H1 (cell line): Measurements from ENCODE around the gene ZSWIM9. TPM values are rescaled to one million over a fixed set of nuclear protein-coding genes. Genes with fewer than 3 reads are reported as not detected.

Source experiments
- CTCF ChIA-PET: fragments of 300-600 bp; sonication (Branson Sonifier 250); formaldehyde crosslinking; loops from one replicate; lab custom pipeline; 2021; ENCODE audit not compliant: partially characterized antibody; lab: Charles Lee
- POLR2A ChIA-PET: fragments of 300-600 bp; sonication (Branson Sonifier 250); formaldehyde crosslinking; loops from one replicate; lab custom pipeline; 2021; ENCODE audit warnings: inconsistent platforms; ENCODE audit not compliant: partially characterized antibody; lab: Charles Lee
- DNase-seq, 2 experiments: peaks; one replicate each; pipeline versions ENCODE4 v3.0.0 to v3.0.0-alpha.2; 2010 to 2022; ENCODE audit warnings: low spot score in 2 of 2, low read depth in 1 of 2, mixed read lengths in 1 of 2
- FAIRE-seq: peaks from 2 replicates; lab custom pipeline; 2011; peaks lifted over from hg19 to GRCh38; lab: Jason Lieb, UNC
- H2AFZ ChIP-seq: 2 replicates; pipeline ENCODE4 v1.8.1; 2012; ENCODE audit warnings: low read length, inconsistent platforms
- H2AK5ac ChIP-seq: 2 replicates; pipeline ENCODE4 v1.6.1; 2013; ENCODE audit warnings: low read depth, low read length
- H2BK120ac ChIP-seq: replicated peaks from 2 replicates; pipeline ENCODE3; 2013; ENCODE audit warnings: low read depth, low read length, inconsistent platforms
- H2BK12ac ChIP-seq: 2 replicates; pipeline ENCODE4 v1.6.1; 2013; ENCODE audit warnings: low read depth, low read length
- H2BK15ac ChIP-seq: 2 replicates; pipeline ENCODE4 v1.6.1; 2013; ENCODE audit warnings: low read length
- H2BK20ac ChIP-seq: 2 replicates; pipeline ENCODE4 v1.6.1; 2013; ENCODE audit warnings: low read length
- H2BK5ac ChIP-seq: 2 replicates; pipeline ENCODE4 v1.6.1; 2013; ENCODE audit warnings: low read depth, low read length
- H3K14ac ChIP-seq: 2 replicates; pipeline ENCODE4 v1.6.1; 2013; ENCODE audit warnings: inconsistent platforms; ENCODE audit not compliant: insufficient read length
- H3K18ac ChIP-seq: 2 replicates; pipeline ENCODE4 v1.6.1; 2013; ENCODE audit warnings: low read length; ENCODE audit errors: extremely low read depth
- H3K23ac ChIP-seq: 2 replicates; pipeline ENCODE4 v1.6.1; 2013; ENCODE audit warnings: inconsistent platforms; ENCODE audit not compliant: insufficient read length
- H3K23me2 ChIP-seq: 2 replicates; pipeline ENCODE4 v1.6.1; 2013; ENCODE audit warnings: low read depth, low read length
- H3K27ac ChIP-seq: 2 replicates; pipeline ENCODE4 v1.6.1; 2011; ENCODE audit warnings: low read depth, low read length, inconsistent platforms
- H3K27me3 ChIP-seq, 4 experiments: replicated peaks in 1 of 4; 1 replicate in 1 of 4; 2 replicates in 3 of 4; pipeline versions ENCODE4 v1.6.1 to v1.8.1; 2011 to 2013; ENCODE audit warnings: low read length in 3 of 4, mild to moderate bottlenecking in 3 of 4, inconsistent platforms in 2 of 4, mixed read lengths in 2 of 4, moderate library complexity in 1 of 4; ENCODE audit not compliant: control insufficient read depth in 3 of 4, insufficient read depth in 3 of 4; ENCODE audit errors: extremely low read depth in 1 of 4
- H3K36me3 ChIP-seq, 4 experiments: 2 replicates each; pipeline versions ENCODE4 v1.6.1 to v1.8.1; 2011 to 2013; ENCODE audit warnings: mild to moderate bottlenecking in 4 of 4, low read length in 3 of 4, moderate library complexity in 2 of 4, control low read depth in 1 of 4, inconsistent platforms in 1 of 4; ENCODE audit not compliant: insufficient read depth in 4 of 4, control insufficient read depth in 2 of 4
- H3K4ac ChIP-seq: replicated peaks from 2 replicates; pipeline ENCODE3; 2013; ENCODE audit warnings: low read length, low read depth, mixed read lengths, inconsistent platforms; ENCODE audit not compliant: insufficient read length
- H3K4me1 ChIP-seq, 4 experiments: replicated peaks in 1 of 4; 1 replicate in 1 of 4; 2 replicates in 3 of 4; pipeline versions ENCODE4 v1.6.1 to v1.8.1; 2011 to 2013; ENCODE audit warnings: low read length in 3 of 4, inconsistent platforms in 2 of 4, mixed read lengths in 1 of 4; ENCODE audit not compliant: insufficient read depth in 4 of 4, control insufficient read depth in 3 of 4
- H3K4me2 ChIP-seq, 2 experiments: 2 replicates each; pipeline versions ENCODE4 v1.6.1 to v1.8.1; 2011 to 2013; ENCODE audit warnings: low read depth in 2 of 2, low read length in 2 of 2, control low read depth in 1 of 2, inconsistent platforms in 1 of 2, mild to moderate bottlenecking in 1 of 2; ENCODE audit not compliant: insufficient read depth in 1 of 2
- H3K4me3 ChIP-seq, 4 experiments: fragments of 200-600, 300-600 bp in 1 of 4; sonication (generic), shearing (Covaris generic), sonication (Bioruptor Twin) in 1 of 4; 2 replicates each; pipeline versions ENCODE4 v1.5.1 to v1.8.1; 2011 to 2016; ENCODE audit warnings: low read length in 4 of 4, low read depth in 3 of 4, control low read depth in 2 of 4, inconsistent platforms in 2 of 4, mild to moderate bottlenecking in 2 of 4, mixed read lengths in 1 of 4, moderate library complexity in 1 of 4; ENCODE audit not compliant: insufficient read depth in 2 of 4; ENCODE audit errors: extremely low read depth in 1 of 4
- H3K56ac ChIP-seq: replicated peaks from 2 replicates; pipeline ENCODE3; 2013; ENCODE audit warnings: low read depth, mild to moderate bottlenecking, mixed read lengths, low read length, inconsistent platforms; ENCODE audit not compliant: insufficient read length
- H3K79me1 ChIP-seq: 2 replicates; pipeline ENCODE4 v1.6.1; 2013; ENCODE audit warnings: low read depth, low read length, control low read depth
- H3K79me2 ChIP-seq, 2 experiments: 2 replicates each; pipeline versions ENCODE4 v1.6.1 to v1.8.1; 2012 to 2013; ENCODE audit warnings: low read length in 2 of 2, mild to moderate bottlenecking in 2 of 2, inconsistent platforms in 1 of 2; ENCODE audit not compliant: insufficient read depth in 2 of 2, control insufficient read depth in 1 of 2
- H3K9ac ChIP-seq, 4 experiments: replicated peaks in 1 of 4; 1 replicate in 1 of 4; 2 replicates in 3 of 4; pipeline versions ENCODE4 v1.6.1 to v1.8.1; 2011 to 2013; ENCODE audit warnings: low read depth in 3 of 4, low read length in 3 of 4, control low read depth in 2 of 4, mild to moderate bottlenecking in 2 of 4, moderate library complexity in 2 of 4, inconsistent platforms in 1 of 4; ENCODE audit errors: extremely low read depth in 1 of 4
- H3K9me3 ChIP-seq, 2 experiments: 2 replicates each; pipeline versions ENCODE4 v1.6.1 to v1.8.1; 2012 to 2013; ENCODE audit warnings: mild to moderate bottlenecking in 2 of 2, moderate library complexity in 2 of 2, control low read depth in 1 of 2, inconsistent platforms in 1 of 2, low read depth in 1 of 2, low read length in 1 of 2, mixed read lengths in 1 of 2; ENCODE audit not compliant: insufficient read depth in 2 of 2
- H4K20me1 ChIP-seq, 2 experiments: replicated peaks in 1 of 2; 2 replicates each; pipeline versions ENCODE3 to v1.8.1; 2011 to 2013; ENCODE audit warnings: inconsistent platforms in 2 of 2, low read length in 2 of 2, mild to moderate bottlenecking in 1 of 2; ENCODE audit not compliant: insufficient read depth in 2 of 2, control insufficient read depth in 1 of 2
- H4K5ac ChIP-seq: 2 replicates; pipeline ENCODE4 v1.6.1; 2013; ENCODE audit warnings: low read length, low read depth, mixed read lengths, inconsistent platforms; ENCODE audit not compliant: insufficient read length
- H4K8ac ChIP-seq: 2 replicates; pipeline ENCODE4 v1.8.0; 2013; ENCODE audit warnings: mild to moderate bottlenecking, moderate library complexity, low read length, inconsistent platforms; ENCODE audit not compliant: insufficient read depth; ENCODE audit errors: extremely low read depth
- H4K91ac ChIP-seq: replicated peaks from 2 replicates; pipeline ENCODE3; 2013; ENCODE audit warnings: low read length, mixed read lengths, inconsistent platforms; ENCODE audit not compliant: insufficient read length
- CREB1 ChIP-seq: IDR thresholded peaks from 2 replicates; pipeline ENCODE4 v1.6.1; 2012; ENCODE audit warnings: inconsistent platforms
- CTCF ChIP-seq, 3 experiments: IDR thresholded peaks; 1 replicate in 2 of 3; 2 replicates in 1 of 3; pipeline versions ENCODE4 v1.5.1 to v1.6.1; 2011; ENCODE audit warnings: low read length in 3 of 3, mild to moderate bottlenecking in 3 of 3, inconsistent platforms in 2 of 3, low read depth in 1 of 3, moderate library complexity in 1 of 3; ENCODE audit not compliant: insufficient read depth in 1 of 3; ENCODE audit errors: control extremely low read depth in 1 of 3
- RAD21 ChIP-seq, 2 experiments: IDR thresholded peaks in 1 of 2; conservative IDR thresholded peaks in 1 of 2; 2 replicates each; pipeline ENCODE4 v1.6.1; 2011; ENCODE audit warnings: low read depth in 2 of 2, low read length in 2 of 2, improper control_type of control experiment in 1 of 2, inconsistent platforms in 1 of 2, mild to moderate bottlenecking in 1 of 2, moderate library complexity in 1 of 2
- WGBS, 2 experiments: shearing (Covaris generic) in 1 of 2; methylation state at CpG; one replicate each; pipeline versions ENCODE4 v1.1.6 to v1.1.7; 2013 to 2015; ENCODE audit warnings: low lambda C conversion rate in 2 of 2, mixed read lengths in 2 of 2, inconsistent platforms in 1 of 2, low coverage in 1 of 2, missing lambda C conversion rate in 1 of 2; ENCODE audit not compliant: insufficient replicate concordance in 2 of 2, insufficient coverage in 1 of 2, insufficient read length in 1 of 2; ENCODE audit errors: extremely low coverage in 1 of 2, missing lambda C conversion rate in 1 of 2; 5-methylcytosine and 5-hydroxymethylcytosine counted together
- polyA plus RNA-seq, 7 experiments: library from polyadenylated mRNA; depleted of rRNA in 3 of 7; stranded (reverse) in 5 of 7; unstranded in 2 of 7; fragments of >200 nt in 5 of 7; fragments of 200-250 nt in 2 of 7; gene quantifications; 1 replicate in 5 of 7; 2 replicates in 1 of 7; 4 replicates in 1 of 7; pipeline versions ENCODE4 v1.2.1 to v1.2.3, GENCODE V29; 2011 to 2013; ENCODE audit warnings: missing spikeins in 2 of 7, mixed read lengths in 2 of 7
- total RNA-seq: library from RNA; stranded (reverse); fragmentation: NEBNext Ultra II Directional; extraction: Animal tissue kit (Norgen Biotek cat#: 25700); gene quantifications from 2 replicates; pipeline ENCODE4 v1.2.1, GENCODE V29; 2021

The ZSWIM9 gene
- total and polyA plus RNA-seq, 2 of the 8 experiments (the other 6 are each of a cell fraction or from before 2014, with no cell fraction given), result 1.5 to 10.4 TPM

GRCh38 chr19:48194041-48194843 lies 23.8 kb downstream of the ZSWIM9 start:
- peaks cover 2% of the 10 kb centered on the region; the same call in 1 of the 2 replicates for H3K23me2 ChIP-seq
- H4K91ac ChIP-seq, result no peak overlapping the region
- H3K36me3 ChIP-seq, result peaks cover 0 to 10% (median 0%) of the 10 kb centered on the region in 4 experiments; a peak in 2 of 8 replicates
- H3K27ac ChIP-seq, result no peak overlapping the region
- H2BK5ac ChIP-seq, result no peak overlapping the region
- 78% methylated on average over 27 of the region's 36 CpGs; no CpG with 5 or more reads in 1 of the 2 experiments for WGBS, 2 experiments
- no peak overlapping the region for H3K4me2 ChIP-seq
- H2BK12ac ChIP-seq, result no peak overlapping the region; the same call in 1 of the 2 replicates
- H3K79me2 ChIP-seq, result no peaks in the 10 kb centered on the region
- no peak overlapping the region for H3K14ac ChIP-seq
- no peaks in the 10 kb centered on the region; a peak in 1 of 7 replicates for H3K27me3 ChIP-seq
- H2AK5ac ChIP-seq, result no peak overlapping the region
- no peak overlapping the region for H4K5ac ChIP-seq
- no peak overlapping the region for H2BK120ac ChIP-seq
- DNase-seq, result peak in 1 of 2 experiments; percentile 79
- peak overlapping the region; percentile 38; the same call in 1 of the 2 replicates for H3K18ac ChIP-seq
- no peak overlapping the region for H2AFZ ChIP-seq
- no peak overlapping the region for H2BK15ac ChIP-seq
- H3K4me3 ChIP-seq, result no peak overlapping the region
- ChIA-PET CTCF (interaction anchor here (0.5 to 2.6 kb wide), 23 partner anchors 9 to 362 kb away, joined by 3 to 28 read pairs (median 4); partner anchors contain the start of gene CARD8), POLR2A (interaction anchor here (0.8 to 2.0 kb wide), 3 partner anchors 9 to 80 kb away, joined by 3 to 14 read pairs (median 3); no protein-coding TSS in a partner anchor)
- H3K4ac ChIP-seq, result no peak overlapping the region
- TF ChIP-seq RAD21 (IDR thresholded peaks at IDR 0.05 in 1 of 2, conservative IDR thresholded peaks at IDR 0.05 in 1 of 2; ENCODE audit: low read depth in 2 of 2, low read length in 2 of 2), result peak; percentile 12 to 43; a peak in 3 of 4 replicates
- TF ChIP-seq CREB1, result no peak
- peak; percentile 32 to 60 (median 51) for TF ChIP-seq CTCF (IDR thresholded peaks at IDR 0.05; ENCODE audit: control extremely low read depth in 1 of 3, insufficient read depth in 1 of 3, low read depth in 1 of 3, low read length in 3 of 3)
- peaks cover 0 to 2% of the 10 kb centered on the region in 2 experiments for H4K20me1 ChIP-seq
- H2BK20ac ChIP-seq, result no peak overlapping the region
- no peak overlapping the region for H3K23ac ChIP-seq
- no peaks in the 10 kb centered on the region; a peak in 1 of 4 replicates for H3K9me3 ChIP-seq
- H3K56ac ChIP-seq, result no peak overlapping the region
- no peaks in the 10 kb centered on the region; the same call in 1 of the 2 replicates for H3K79me1 ChIP-seq
- peak overlapping the region; percentile 35; the same call in 1 of the 2 replicates for H4K8ac ChIP-seq
- H3K4me1 ChIP-seq, result peaks cover 0 to 8% (median 2%) of the 10 kb centered on the region in 4 experiments; a peak in 4 of 7 replicates
- no peak for FAIRE-seq
- no peak overlapping the region for H3K9ac ChIP-seq
